Lung (tissue), 12 donors: ENCODE data around the gene ADAMTS9. TPM values are rescaled to one million over a fixed set of nuclear protein-coding genes. Genes with fewer than 3 reads are reported as not detected.
"Not testable (repeated sequence)": the region's sequence is repeated elsewhere in the genome, so short reads cannot be mapped to it uniquely, and the experiment has no call there.

ENCODE experiments used
- ATAC-seq: fragments of 200-7000 bp; cut with Tn5 transposase; one replicate; pipeline ENCODE4 v1.9.1; 2020; ENCODE audit warnings: moderate number of reproducible peaks; ENCODE audit not compliant: insufficient read depth, low FRiP score
- DNase-seq, 3 donors: peaks; one replicate each; pipeline ENCODE4 v3.0.0-alpha.2; 2013 to 2017
- H3K27ac ChIP-seq, 2 donors: one replicate each; pipeline ENCODE4 v1.5.1; 2013; ENCODE audit warnings: mild to moderate bottlenecking in 2 of 2, moderate library complexity in 2 of 2, control low read depth in 1 of 2, inconsistent platforms in 1 of 2, low read depth in 1 of 2, low read length in 1 of 2
- H3K27me3 ChIP-seq, 3 donors: one replicate each; pipeline ENCODE4 v1.5.1; 2013; ENCODE audit warnings: low read length in 2 of 3; ENCODE audit not compliant: control insufficient read depth in 3 of 3, insufficient read depth in 3 of 3
- H3K36me3 ChIP-seq, 4 donors: one replicate each; pipeline ENCODE4 v1.5.1; 2013; ENCODE audit warnings: low read length in 4 of 4, mild to moderate bottlenecking in 1 of 4, moderate library complexity in 1 of 4; ENCODE audit not compliant: control insufficient read depth in 4 of 4, insufficient read depth in 4 of 4
- H3K4me1 ChIP-seq, 5 donors: one replicate each; pipeline ENCODE4 v1.5.1; 2013; ENCODE audit warnings: low read length in 5 of 5, mild to moderate bottlenecking in 2 of 5, moderate library complexity in 1 of 5; ENCODE audit not compliant: control insufficient read depth in 5 of 5, insufficient read depth in 5 of 5
- H3K4me3 ChIP-seq: one replicate; pipeline ENCODE4 v1.5.1; 2013; ENCODE audit warnings: mild to moderate bottlenecking, control low read depth, moderate library complexity
- H3K9ac ChIP-seq, 2 donors: one replicate each; pipeline ENCODE4 v1.5.1; 2013; ENCODE audit warnings: low read length in 2 of 2, control low read depth in 1 of 2; ENCODE audit not compliant: insufficient read depth in 1 of 2
- H3K9me3 ChIP-seq, 4 donors: one replicate each; pipeline ENCODE4 v1.5.1; 2013; ENCODE audit warnings: low read length in 3 of 4, mild to moderate bottlenecking in 1 of 4, moderate library complexity in 1 of 4; ENCODE audit not compliant: control insufficient read depth in 4 of 4, insufficient read depth in 3 of 4
- WGBS, 2 donors: extraction: QIAGEN DNeasy Blood & Tissue Kit; methylation state at CpG; one replicate each; pipeline ENCODE4 v1.1.7; 2013; 5-methylcytosine and 5-hydroxymethylcytosine counted together
- polyA plus RNA-seq, 2 donors: library from polyadenylated mRNA; stranded (reverse); fragments of 200-250 nt; gene quantifications; one replicate each; pipeline ENCODE4 v1.2.1, GENCODE V29; 2013
- total RNA-seq, 2 donors: library from RNA; depleted of rRNA in 1 of 2; stranded (reverse); fragments of >200 nt in 1 of 2; gene quantifications; one replicate each; pipeline ENCODE4 v1.2.1, GENCODE V29; 2014 to 2021
- TF ChIP-seq, protein P1 (sequence below): IDR thresholded peaks from 2 replicates; pipeline ENCODE4 v1.5.1; 2012; ENCODE audit warnings: mild to moderate bottlenecking; ENCODE audit errors: control extremely low read depth, extremely low read depth
- donor health status: control.
- donor health status: control.
- donor health status: Bipolar disorder and iron deficiency.
- donor health status: healthy.
- donor health status: DM: yes; HTN: yes; CAD: no.

ADAMTS9 gene
- total and polyA plus RNA-seq, 4 donors: 29.9 to 75.6 (median 42.9) TPM

DNA sequence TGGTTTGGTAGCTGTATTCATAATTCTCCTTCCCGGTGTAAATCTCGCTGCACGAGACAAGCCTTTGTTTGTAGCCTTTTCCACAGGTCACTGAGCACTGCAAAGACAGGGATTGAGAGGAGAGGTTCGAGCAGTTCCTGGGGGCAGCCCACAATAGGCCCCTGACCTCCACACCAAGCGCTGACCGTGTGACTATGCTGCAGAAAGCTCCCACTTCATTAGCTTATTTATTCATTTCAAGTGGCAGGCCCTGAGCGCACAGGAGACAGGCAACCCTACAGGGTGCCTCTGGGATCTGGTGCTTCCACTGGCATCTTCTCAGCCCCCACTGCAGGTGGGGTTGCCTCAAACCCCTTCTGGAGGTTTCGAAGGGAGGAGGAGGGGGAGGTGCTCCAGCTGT is 140.9 kb downstream of the ADAMTS9 start:
- Histone ChIP-seq H3K27ac (no peak overlapping the region), H3K36me3 (peaks cover 8 to 28% (median 15%) of the 10 kb centered on the region in 4 donors), H3K4me1 (peaks cover 0 to 38% (median 8%) of the 10 kb centered on the region in 5 donors), H3K4me3 (no peak overlapping the region), H3K9ac (no peak overlapping the region), H3K27me3 (no peaks in the 10 kb centered on the region), H3K9me3 (no peaks in the 10 kb centered on the region)
- 88 to 96% methylated on average over 8 of the region's 8 CpGs for WGBS, 2 donors
- TF ChIP-seq, protein P1, sequence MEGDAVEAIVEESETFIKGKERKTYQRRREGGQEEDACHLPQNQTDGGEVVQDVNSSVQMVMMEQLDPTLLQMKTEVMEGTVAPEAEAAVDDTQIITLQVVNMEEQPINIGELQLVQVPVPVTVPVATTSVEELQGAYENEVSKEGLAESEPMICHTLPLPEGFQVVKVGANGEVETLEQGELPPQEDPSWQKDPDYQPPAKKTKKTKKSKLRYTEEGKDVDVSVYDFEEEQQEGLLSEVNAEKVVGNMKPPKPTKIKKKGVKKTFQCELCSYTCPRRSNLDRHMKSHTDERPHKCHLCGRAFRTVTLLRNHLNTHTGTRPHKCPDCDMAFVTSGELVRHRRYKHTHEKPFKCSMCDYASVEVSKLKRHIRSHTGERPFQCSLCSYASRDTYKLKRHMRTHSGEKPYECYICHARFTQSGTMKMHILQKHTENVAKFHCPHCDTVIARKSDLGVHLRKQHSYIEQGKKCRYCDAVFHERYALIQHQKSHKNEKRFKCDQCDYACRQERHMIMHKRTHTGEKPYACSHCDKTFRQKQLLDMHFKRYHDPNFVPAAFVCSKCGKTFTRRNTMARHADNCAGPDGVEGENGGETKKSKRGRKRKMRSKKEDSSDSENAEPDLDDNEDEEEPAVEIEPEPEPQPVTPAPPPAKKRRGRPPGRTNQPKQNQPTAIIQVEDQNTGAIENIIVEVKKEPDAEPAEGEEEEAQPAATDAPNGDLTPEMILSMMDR: no peak
- ATAC-seq (no peak), DNase-seq (no peak)

DNA sequence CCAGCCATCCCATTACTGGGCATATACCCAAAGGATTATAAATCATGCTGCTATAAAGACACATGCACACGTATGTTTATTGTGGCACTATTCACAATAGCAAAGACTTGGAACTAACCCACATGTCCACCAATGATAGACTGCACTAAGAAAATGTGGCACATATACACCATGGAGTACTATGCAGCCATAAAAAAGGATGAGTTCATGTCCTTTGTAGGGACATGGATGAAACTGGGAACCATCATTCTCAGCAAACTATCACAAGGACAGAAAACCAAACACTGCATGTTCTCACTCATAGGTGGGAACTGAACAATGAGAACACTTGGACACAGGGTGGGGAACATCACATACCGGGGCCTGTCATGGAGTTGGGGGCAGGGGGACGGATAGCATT is 142.6 kb downstream of the ADAMTS9 start:
- not testable (repeated sequence) for DNase-seq, H3K9ac ChIP-seq, H3K27me3 ChIP-seq, H3K9me3 ChIP-seq, ATAC-seq, H3K4me3 ChIP-seq, H3K27ac ChIP-seq
- 93 to 99% methylated on average over 3 of the region's 3 CpGs for WGBS, 2 donors
- Histone ChIP-seq H3K36me3 (peaks cover 14 to 29% (median 24%) of the 10 kb centered on the region in 4 donors), H3K4me1 (peaks cover 0 to 35% (median 8%) of the 10 kb centered on the region in 5 donors)

GRCh38 chr3:64541803-64542202 is 146.0 kb downstream of the ADAMTS9 start:
- H3K9ac ChIP-seq: no peak overlapping the region
- WGBS, 2 donors: 92 to 93% methylated on average over 4 of the region's 4 CpGs
- peaks cover 0 to 2% (median 0%) of the 10 kb centered on the region in 4 donors for H3K9me3 ChIP-seq
- H3K4me3 ChIP-seq: no peak overlapping the region
- H3K4me1 ChIP-seq: peaks cover 0 to 14% (median 0%) of the 10 kb centered on the region in 5 donors
- ATAC-seq (no peak), DNase-seq (no peak)
- H3K27me3 ChIP-seq: no peaks in the 10 kb centered on the region
- H3K36me3 ChIP-seq: peaks cover 17 to 28% (median 23%) of the 10 kb centered on the region in 4 donors
- TF ChIP-seq, protein P1: no peak
- H3K27ac ChIP-seq: no peak overlapping the region

GRCh38 chr3:64539451-64540196 is 148.2 kb downstream of the ADAMTS9 start:
- no peaks in the 10 kb centered on the region for H3K27me3 ChIP-seq
- peaks cover 0 to 2% (median 0%) of the 10 kb centered on the region in 4 donors for H3K9me3 ChIP-seq
- H3K4me1 ChIP-seq: peaks cover 0 to 13% (median 0%) of the 10 kb centered on the region in 5 donors
- H3K36me3 ChIP-seq: peaks cover 14 to 25% (median 19%) of the 10 kb centered on the region in 4 donors
- 50 to 58% methylated on average over 10 of the region's 10 CpGs for WGBS, 2 donors
- no peak overlapping the region for H3K27ac ChIP-seq
- ATAC-seq (no peak), DNase-seq (peak; percentile 80 to 92 (median 87))
- TF ChIP-seq, protein P1: no peak
- H3K4me3 ChIP-seq: no peak overlapping the region
- H3K9ac ChIP-seq: no peak overlapping the region
